Endothelial cell of umbilical vein (primary cell): ENCODE results near the gene CELF5. TPM values are rescaled to one million over a fixed set of nuclear protein-coding genes. Genes with fewer than 3 reads are reported as not detected.
"Not testable (repeated sequence)": the region's sequence is repeated elsewhere in the genome, so short reads cannot be mapped to it uniquely, and the experiment has no call there.

ENCODE experiments used
- BruUV-seq: library from RNA; stranded (reverse); fragments of 400-500 nt; replicated peaks from 2 replicates; lab custom pipeline; 2021; lab: Mats Ljungman, UMichigan
- CTCF ChIA-PET: fragments of 300-600, 350-600 bp; sonication (Branson Sonifier 250); formaldehyde crosslinking; loops from one replicate; lab custom pipeline; 2021; ENCODE audit warnings: antibody characterized with exemption, inconsistent platforms; lab: Charles Lee
- POLR2A ChIA-PET: fragments of 300-600, 350-600 bp; sonication (Branson Sonifier 250); formaldehyde crosslinking; loops from one replicate; lab custom pipeline; 2021; ENCODE audit warnings: antibody characterized with exemption, inconsistent platforms; lab: Charles Lee
- DNase-seq: peaks from one replicate; pipeline ENCODE4 v3.0.0-alpha.2; 2011; ENCODE audit warnings: low read depth, low spot score
- FAIRE-seq: peaks from 2 replicates; lab custom pipeline; 2011; peaks lifted over from hg19 to GRCh38; lab: Jason Lieb, UNC
- H2AFZ ChIP-seq: 2 replicates; pipeline ENCODE4 v1.6.0; 2012; ENCODE audit warnings: low read depth, low read length, control low read depth, inconsistent platforms
- H3K27ac ChIP-seq: 2 replicates; pipeline ENCODE4 v1.5.1; 2011; ENCODE audit warnings: low read depth, mild to moderate bottlenecking, control low read depth, low read length, moderate library complexity; ENCODE audit not compliant: insufficient read depth
- H3K27me3 ChIP-seq, 2 experiments: 2 replicates each; pipeline versions ENCODE4 v1.6.0 to v1.6.1; 2011; ENCODE audit warnings: low read length in 2 of 2, mixed read lengths in 1 of 2; ENCODE audit not compliant: control insufficient read depth in 2 of 2, insufficient read depth in 2 of 2
- H3K36me3 ChIP-seq, 2 experiments: 2 replicates in 1 of 2; 3 replicates in 1 of 2; pipeline ENCODE4 v1.5.1; 2011; ENCODE audit warnings: low read length in 2 of 2, mild to moderate bottlenecking in 1 of 2, moderate library complexity in 1 of 2; ENCODE audit not compliant: control insufficient read depth in 2 of 2, insufficient read depth in 2 of 2; ENCODE audit errors: extremely low read depth in 1 of 2
- H3K4me1 ChIP-seq: 3 replicates; pipeline ENCODE4 v1.5.1; 2011; ENCODE audit warnings: mild to moderate bottlenecking, low read length; ENCODE audit not compliant: control insufficient read depth, insufficient read depth; ENCODE audit errors: extremely low read depth
- H3K4me2 ChIP-seq: 2 replicates; pipeline ENCODE4 v1.6.1; 2011; ENCODE audit warnings: low read length, control low read depth, mixed read lengths; ENCODE audit not compliant: insufficient read depth
- H3K4me3 ChIP-seq, 3 experiments: fragments of 200-600 bp in 1 of 3; sonication (generic), shearing (Covaris generic) in 1 of 3; replicated peaks in 1 of 3; 2 replicates each; pipeline ENCODE4 v1.5.1; 2011 to 2016; ENCODE audit warnings: control low read depth in 3 of 3, low read length in 3 of 3, mild to moderate bottlenecking in 2 of 3, inconsistent platforms in 1 of 3, low read depth in 1 of 3, moderate library complexity in 1 of 3; ENCODE audit not compliant: insufficient read depth in 1 of 3
- H3K79me2 ChIP-seq: 2 replicates; pipeline ENCODE4 v1.6.0; 2012; ENCODE audit warnings: low read length, inconsistent platforms; ENCODE audit not compliant: control insufficient read depth, insufficient read depth
- H3K9ac ChIP-seq: replicated peaks from 2 replicates; pipeline ENCODE3; 2011; ENCODE audit warnings: low read length, control low read depth; ENCODE audit not compliant: insufficient read depth; ENCODE audit errors: extremely low read depth
- H3K9me1 ChIP-seq: replicated peaks from 3 replicates; pipeline ENCODE4 v1.6.0; 2011; ENCODE audit warnings: mild to moderate bottlenecking, low read length; ENCODE audit not compliant: control insufficient read depth, insufficient read depth; ENCODE audit errors: extremely low read depth
- H3K9me3 ChIP-seq: replicated peaks from 2 replicates; pipeline ENCODE4 v1.5.1; 2012; ENCODE audit warnings: low read length, inconsistent platforms; ENCODE audit not compliant: control insufficient read depth, insufficient read depth
- H4K20me1 ChIP-seq: replicated peaks from 2 replicates; pipeline ENCODE3; 2011; ENCODE audit warnings: mild to moderate bottlenecking, low read length; ENCODE audit not compliant: control insufficient read depth, insufficient read depth; ENCODE audit errors: extremely low read depth
- EZH2 ChIP-seq: IDR thresholded peaks from 2 replicates; pipeline ENCODE4 v1.6.1; 2012; ENCODE audit warnings: borderline replicate concordance, low read depth, mild to moderate bottlenecking, moderate library complexity, low read length, inconsistent platforms; ENCODE audit not compliant: severe bottlenecking
- FOS ChIP-seq: IDR thresholded peaks from 2 replicates; pipeline ENCODE4 v1.6.1; 2011; ENCODE audit warnings: mild to moderate bottlenecking, low read length, moderate library complexity, borderline replicate concordance; ENCODE audit not compliant: insufficient read depth
- GATA2 ChIP-seq: IDR thresholded peaks from 2 replicates; pipeline ENCODE4 v1.7.0; 2011; ENCODE audit warnings: low read depth, mild to moderate bottlenecking, moderate library complexity, mixed read lengths, low read length; ENCODE audit not compliant: insufficient read length, insufficient read depth
- JUN ChIP-seq: IDR thresholded peaks from 2 replicates; pipeline ENCODE4 v1.6.1; 2011; ENCODE audit warnings: borderline replicate concordance, low read depth; ENCODE audit not compliant: insufficient read length, insufficient read depth
- MYC ChIP-seq: IDR thresholded peaks from one replicate; pipeline ENCODE4 v1.6.1; 2011; ENCODE audit warnings: mild to moderate bottlenecking, low read depth, low read length
- POLR2A ChIP-seq: IDR thresholded peaks from 2 replicates; pipeline ENCODE4 v1.6.1; 2012; ENCODE audit warnings: low read depth, mild to moderate bottlenecking, control low read depth, low read length
- POLR2AphosphoS5 ChIP-seq: IDR thresholded peaks from 2 replicates; pipeline ENCODE4 v1.6.1; 2012; ENCODE audit warnings: low read depth, mild to moderate bottlenecking, control low read depth, low read length, moderate library complexity; ENCODE audit not compliant: insufficient read depth
- dilution Hi-C: fragments of 300-500 bp; cut with MboI; formaldehyde crosslinking; loops from one replicate; pipeline ENCODE4 v1.15.0; 2019; ENCODE audit warnings: low sequenced_read_pairs; ENCODE audit not compliant: extremely low pct_ligation_motif_present
- intact Hi-C: fragments of 100-400 bp; cut with micrococcal nuclease; formaldehyde crosslinking; loops from one replicate; pipeline ENCODE4 v1.10.0; 2022
- polyA plus RNA-seq, 4 experiments: library from polyadenylated mRNA; depleted of rRNA in 3 of 4; stranded (reverse) in 3 of 4; unstranded in 1 of 4; fragments of >200 nt; gene quantifications; 2 replicates each; pipeline versions ENCODE4 v1.2.1 to v1.2.3, GENCODE V29; 2011 to 2012; ENCODE audit warnings: missing spikeins in 1 of 4
- total RNA-seq: library from RNA; stranded (reverse); gene quantifications from 2 replicates; pipeline ENCODE4 v1.2.3, GENCODE V29; 2021
- TF ChIP-seq, protein P1 (sequence below), 2 donors: IDR thresholded peaks; 1 replicate in 1 of 2; 2 replicates in 1 of 2; pipeline ENCODE4 v1.5.1; 2011; ENCODE audit warnings: low read length in 2 of 2, mild to moderate bottlenecking in 2 of 2, moderate library complexity in 2 of 2, control low read depth in 1 of 2, inconsistent platforms in 1 of 2, low read depth in 1 of 2; ENCODE audit not compliant: insufficient read depth in 1 of 2; ENCODE audit errors: extremely low read depth in 1 of 2
- TF ChIP-seq, protein P2 (sequence below): IDR thresholded peaks from 2 replicates; pipeline ENCODE4 v1.6.1; 2011; ENCODE audit not compliant: insufficient read depth, insufficient read length

The CELF5 gene
- total and polyA plus RNA-seq, 2 donors (not counting 3 experiments of a cell fraction or from before 2014, with no cell fraction given) = not detected

DNA sequence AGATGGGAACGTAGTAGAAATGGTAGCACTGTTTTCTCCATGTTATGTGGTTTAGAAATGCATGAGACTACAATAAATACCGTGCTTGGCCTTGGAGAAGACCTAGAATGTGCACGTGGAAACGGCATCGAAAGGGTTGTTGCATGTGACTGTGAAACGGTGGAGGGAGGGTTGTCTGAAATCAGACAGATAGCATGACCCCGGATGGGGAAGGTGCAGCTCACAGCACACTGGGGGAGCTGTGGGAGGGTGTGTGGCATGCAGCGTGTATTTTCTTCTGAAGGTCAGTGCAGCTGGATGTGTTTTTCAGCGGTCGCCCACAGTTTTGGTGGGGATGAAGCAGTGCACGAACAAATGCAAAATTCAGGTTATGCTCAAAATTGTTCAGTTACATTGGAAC is 63.4 kb downstream of the CELF5 start:
- Histone ChIP-seq H3K4me1 (no peaks in the 10 kb centered on the region), H3K9me3 (no peaks in the 10 kb centered on the region), H4K20me1 (no peaks in the 10 kb centered on the region), H3K9me1 (no peaks in the 10 kb centered on the region), H3K79me2 (no peaks in the 10 kb centered on the region), H3K9ac (no peak overlapping the region), H3K27ac (no peak overlapping the region), H2AFZ (no peak overlapping the region), H3K4me2 (no peak overlapping the region), H3K27me3 (peaks cover 9 to 11% of the 10 kb centered on the region in 2 experiments), H3K4me3 (no peak overlapping the region), H3K36me3 (no peaks in the 10 kb centered on the region)
- FAIRE-seq (no peak), DNase-seq (no peak)
- TF ChIP-seq POLR2AphosphoS5 = no peak
- TF ChIP-seq EZH2 = no peak
- TF ChIP-seq, protein P1, sequence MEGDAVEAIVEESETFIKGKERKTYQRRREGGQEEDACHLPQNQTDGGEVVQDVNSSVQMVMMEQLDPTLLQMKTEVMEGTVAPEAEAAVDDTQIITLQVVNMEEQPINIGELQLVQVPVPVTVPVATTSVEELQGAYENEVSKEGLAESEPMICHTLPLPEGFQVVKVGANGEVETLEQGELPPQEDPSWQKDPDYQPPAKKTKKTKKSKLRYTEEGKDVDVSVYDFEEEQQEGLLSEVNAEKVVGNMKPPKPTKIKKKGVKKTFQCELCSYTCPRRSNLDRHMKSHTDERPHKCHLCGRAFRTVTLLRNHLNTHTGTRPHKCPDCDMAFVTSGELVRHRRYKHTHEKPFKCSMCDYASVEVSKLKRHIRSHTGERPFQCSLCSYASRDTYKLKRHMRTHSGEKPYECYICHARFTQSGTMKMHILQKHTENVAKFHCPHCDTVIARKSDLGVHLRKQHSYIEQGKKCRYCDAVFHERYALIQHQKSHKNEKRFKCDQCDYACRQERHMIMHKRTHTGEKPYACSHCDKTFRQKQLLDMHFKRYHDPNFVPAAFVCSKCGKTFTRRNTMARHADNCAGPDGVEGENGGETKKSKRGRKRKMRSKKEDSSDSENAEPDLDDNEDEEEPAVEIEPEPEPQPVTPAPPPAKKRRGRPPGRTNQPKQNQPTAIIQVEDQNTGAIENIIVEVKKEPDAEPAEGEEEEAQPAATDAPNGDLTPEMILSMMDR (IDR thresholded peaks at IDR 0.05; ENCODE audit: extremely low read depth in 1 of 2, insufficient read depth in 1 of 2, low read depth in 1 of 2, low read length in 2 of 2) = no peak
- no peak for TF ChIP-seq GATA2
- no peak for TF ChIP-seq MYC
- no peak for TF ChIP-seq FOS
- TF ChIP-seq POLR2A = no peak
- TF ChIP-seq, protein P2, sequence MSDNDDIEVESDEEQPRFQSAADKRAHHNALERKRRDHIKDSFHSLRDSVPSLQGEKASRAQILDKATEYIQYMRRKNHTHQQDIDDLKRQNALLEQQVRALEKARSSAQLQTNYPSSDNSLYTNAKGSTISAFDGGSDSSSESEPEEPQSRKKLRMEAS = no peak
- no peak for TF ChIP-seq JUN
- POLR2A ChIA-PET = no interaction called here
- intact Hi-C loops (no loop called here), dilution Hi-C loops (no loop called here)
- no TSS peak for BruUV-seq
- CTCF ChIA-PET = interaction anchor here (1.3 to 4.6 kb wide), 2 partner anchors 16 to 197 kb away, joined by 4 to 26 read pairs; no protein-coding TSS in a partner anchor

GRCh38 chr19:3288437-3288836 is 64.0 kb downstream of the CELF5 start:
- H3K27ac ChIP-seq, DNase-seq, intact Hi-C loops, BruUV-seq, H2AFZ ChIP-seq, FAIRE-seq, H3K4me1 ChIP-seq, H3K9ac ChIP-seq, H4K20me1 ChIP-seq, H3K4me2 ChIP-seq, H3K79me2 ChIP-seq, H3K36me3 ChIP-seq, H3K4me3 ChIP-seq, H3K9me3 ChIP-seq, H3K9me1 ChIP-seq, dilution Hi-C loops, POLR2A ChIA-PET: not testable (repeated sequence)
- CTCF ChIA-PET = interaction anchor here (1.3 to 4.6 kb wide), 2 partner anchors 16 to 197 kb away, joined by 4 to 26 read pairs; no protein-coding TSS in a partner anchor
- peaks cover 9 to 11% of the 10 kb centered on the region in 2 experiments for H3K27me3 ChIP-seq
